HCT116 (cell line): ENCODE data around the gene GEMIN4. TPM values are rescaled to one million over a fixed set of nuclear protein-coding genes. Genes with fewer than 3 reads are reported as not detected.

Experiments used
- ATAC-seq: fragments of 200-7000 bp; cut with Tn5 transposase; 2 replicates; pipeline ENCODE4 v1.9.1; 2020; ENCODE audit warnings: mild to moderate bottlenecking, moderate library complexity
- BruUV-seq: library from RNA; stranded (reverse); fragments of 400-500 nt; replicated peaks from 2 replicates; lab custom pipeline; 2021; lab: Mats Ljungman, UMichigan
- CTCF ChIA-PET: fragments of 300-600 bp; sonication (Branson Sonifier 250); formaldehyde crosslinking; loops from one replicate; lab custom pipeline; 2021; ENCODE audit warnings: antibody characterized with exemption; lab: Charles Lee
- POLR2A ChIA-PET: fragments of 300-600, 350-600 bp; sonication (Branson Sonifier 250); formaldehyde crosslinking; loops from one replicate; lab custom pipeline; 2021; ENCODE audit warnings: antibody characterized with exemption; lab: Charles Lee
- RAD21 ChIA-PET, 2 experiments: fragments of 300-600 bp; sonication (Branson Sonifier 250); formaldehyde crosslinking; loops; one replicate each; lab custom pipeline; 2023; ENCODE audit warnings: low total read pairs in 2 of 2; ENCODE audit not compliant: uncharacterized antibody in 2 of 2, unreplicated experiment in 2 of 2, low non-redundant PET in 1 of 2; lab: Charles Lee
- DNase-seq: peaks from one replicate; pipeline ENCODE4 v3.0.0-alpha.2; 2010; ENCODE audit warnings: low read depth, low spot score
- H2AFZ ChIP-seq: fragments of 200-600 bp; shearing (Covaris generic), sonication (generic); 2 replicates; pipeline ENCODE4 v1.6.1; 2017; ENCODE audit warnings: low read depth, mixed run types, mixed read lengths, antibody characterized with exemption, low read length; ENCODE audit not compliant: poor library complexity, severe bottlenecking
- H3K27ac ChIP-seq: 2 replicates; pipeline ENCODE4 v1.5.1; 2012; ENCODE audit warnings: low read depth, low read length
- H3K27me3 ChIP-seq: fragments of 200-600 bp; sonication (generic); 2 replicates; pipeline ENCODE4 v1.6.1; 2016; ENCODE audit warnings: mixed run types, low read length, mixed read lengths; ENCODE audit not compliant: insufficient read depth
- H3K36me3 ChIP-seq, 2 experiments: fragments of 200-500 bp in 1 of 2; fragments of 200-600 bp in 1 of 2; sonication (Bioruptor generic) in 1 of 2; sonication (generic) in 1 of 2; 2 replicates each; pipeline versions ENCODE4 v1.5.1 to v1.6.1; 2014 to 2016; ENCODE audit warnings: low read length in 2 of 2, inconsistent platforms in 1 of 2, mixed read lengths in 1 of 2, mixed run types in 1 of 2; ENCODE audit not compliant: insufficient read depth in 2 of 2, control insufficient read depth in 1 of 2
- H3K4me1 ChIP-seq, 2 experiments: fragments of 200-600 bp in 1 of 2; sonication (generic) in 1 of 2; 2 replicates each; pipeline versions ENCODE4 v1.5.1 to v1.6.1; 2012 to 2017; ENCODE audit warnings: low read length in 2 of 2, inconsistent platforms in 1 of 2, mild to moderate bottlenecking in 1 of 2, mixed read lengths in 1 of 2, mixed run types in 1 of 2, moderate library complexity in 1 of 2; ENCODE audit not compliant: insufficient read depth in 2 of 2, control insufficient read depth in 1 of 2
- H3K4me2 ChIP-seq: fragments of 200-600 bp; sonication (generic); 2 replicates; pipeline ENCODE4 v1.6.1; 2017; ENCODE audit warnings: mixed run types, low read length, mixed read lengths
- H3K4me3 ChIP-seq, 2 experiments: fragments of 200-600 bp in 1 of 2; sonication (generic) in 1 of 2; replicated peaks in 1 of 2; 2 replicates each; pipeline ENCODE4 v1.5.1; 2011 to 2016; ENCODE audit warnings: low read length in 2 of 2, control low read depth in 1 of 2, low read depth in 1 of 2, mild to moderate bottlenecking in 1 of 2, mixed read lengths in 1 of 2, mixed run types in 1 of 2
- H3K79me2 ChIP-seq: fragments of 200-600 bp; sonication (generic); 2 replicates; pipeline ENCODE4 v1.6.1; 2017; ENCODE audit warnings: mild to moderate bottlenecking, mixed run types, low read length, moderate library complexity, mixed read lengths; ENCODE audit not compliant: insufficient read depth
- H3K9ac ChIP-seq: fragments of 200-600 bp; sonication (generic); 2 replicates; pipeline ENCODE4 v1.6.1; 2016; ENCODE audit warnings: low read length, mixed read lengths
- H3K9me2 ChIP-seq: fragments of 200-600 bp; sonication (generic), shearing (Covaris generic); 2 replicates; pipeline ENCODE4 v1.6.1; 2017; ENCODE audit warnings: mixed run types, mild to moderate bottlenecking, moderate library complexity; ENCODE audit not compliant: insufficient read depth
- H3K9me3 ChIP-seq, 2 experiments: fragments of 200-500 bp in 1 of 2; fragments of 200-600 bp in 1 of 2; sonication (Bioruptor generic) in 1 of 2; sonication (generic) in 1 of 2; 2 replicates each; pipeline ENCODE4 v1.6.1; 2014 to 2017; ENCODE audit warnings: low read length in 2 of 2, mixed read lengths in 2 of 2, inconsistent platforms in 1 of 2, low read depth in 1 of 2, mild to moderate bottlenecking in 1 of 2, mixed run types in 1 of 2, moderate library complexity in 1 of 2; ENCODE audit not compliant: control insufficient read depth in 1 of 2, insufficient read depth in 1 of 2
- H4K20me1 ChIP-seq: fragments of 200-600 bp; sonication (generic), shearing (Covaris generic); 2 replicates; pipeline ENCODE4 v1.6.1; 2017; ENCODE audit warnings: mixed run types, mild to moderate bottlenecking, moderate library complexity; ENCODE audit not compliant: insufficient read depth
- ATF3 ChIP-seq: IDR thresholded peaks from 2 replicates; pipeline ENCODE4 v1.6.1; 2012
- CBX3 ChIP-seq: IDR thresholded peaks from 2 replicates; pipeline ENCODE4 v1.6.1; 2012; ENCODE audit warnings: low read depth
- CTCF ChIP-seq, 3 experiments: fragments of 200-600 bp in 1 of 3; sonication (generic) in 1 of 3; IDR thresholded peaks in 2 of 3; conservative IDR thresholded peaks in 1 of 3; 2 replicates each; pipeline ENCODE4 v1.5.1; 2012 to 2017; ENCODE audit warnings: low read depth in 2 of 3, low read length in 2 of 3, antibody characterized with exemption in 1 of 3, borderline replicate concordance in 1 of 3, control low read depth in 1 of 3, mild to moderate bottlenecking in 1 of 3, mixed read lengths in 1 of 3, mixed run types in 1 of 3, moderate library complexity in 1 of 3; ENCODE audit not compliant: insufficient read depth in 1 of 3
- EGR1 ChIP-seq: IDR thresholded peaks from 2 replicates; pipeline ENCODE4 v1.6.1; 2012; ENCODE audit warnings: low read depth
- ELF1 ChIP-seq: IDR thresholded peaks from 2 replicates; pipeline ENCODE4 v1.6.1; 2012; ENCODE audit warnings: low read depth, borderline replicate concordance
- EZH2 ChIP-seq: fragments of 200-600 bp; sonication (generic); IDR thresholded peaks from 2 replicates; pipeline ENCODE4 v1.6.1; 2017; ENCODE audit warnings: antibody characterized with exemption, mixed run types
- EZH2phosphoT487 ChIP-seq: fragments of 200-600 bp; IDR thresholded peaks from 2 replicates; pipeline ENCODE4 v1.6.1; 2018; ENCODE audit warnings: antibody characterized with exemption, borderline replicate concordance
- FOSL1 ChIP-seq: IDR thresholded peaks from 2 replicates; pipeline ENCODE4 v1.6.1; 2012; ENCODE audit warnings: low read depth
- JUND ChIP-seq: IDR thresholded peaks from 2 replicates; pipeline ENCODE4 v1.6.1; 2012
- MAX ChIP-seq: IDR thresholded peaks from 2 replicates; pipeline ENCODE4 v1.6.1; 2012
- POLR2A ChIP-seq: IDR thresholded peaks from 2 replicates; pipeline ENCODE4 v1.7.0; 2011; ENCODE audit warnings: borderline replicate concordance; ENCODE audit not compliant: insufficient read depth, insufficient read length; ENCODE audit errors: extremely low read depth
- POLR2AphosphoS5 ChIP-seq: IDR thresholded peaks from 2 replicates; pipeline ENCODE4 v1.6.1; 2011; ENCODE audit warnings: mild to moderate bottlenecking, low read depth, low read length, moderate library complexity
- REST ChIP-seq: IDR thresholded peaks from 2 replicates; pipeline ENCODE4 v1.6.1; 2012; ENCODE audit warnings: low read depth
- SRF ChIP-seq: IDR thresholded peaks from 2 replicates; pipeline ENCODE4 v1.6.1; 2012; ENCODE audit warnings: low read depth
- ZFX ChIP-seq: fragments of 450-650 bp; IDR thresholded peaks from 2 replicates; pipeline ENCODE4 v1.6.1; 2017
- intact Hi-C: fragments of 100-400 bp; cut with micrococcal nuclease; formaldehyde crosslinking; loops from 2 replicates; pipeline ENCODE4 v1.10.0; 2022
- total RNA-seq: library from RNA; stranded (reverse); gene quantifications from one replicate; pipeline ENCODE4 v1.2.1, GENCODE V29; 2021; ENCODE audit not compliant: unreplicated experiment

GEMIN4 gene
- total RNA-seq, 1 experiment from 2014 or later = 53.2 TPM

GRCh38 chr17:760371-760770, 8.3 kb upstream of the GEMIN4 start:
- H2AFZ ChIP-seq = no peak overlapping the region
- H4K20me1 ChIP-seq = no peaks in the 10 kb centered on the region
- peaks cover 18 to 25% of the 10 kb centered on the region in 2 experiments; a peak in 3 of 4 replicates for H3K36me3 ChIP-seq
- no peaks in the 10 kb centered on the region for H3K9me3 ChIP-seq
- CTCF ChIA-PET = no interaction called here
- no peak for ATAC-seq
- H3K27me3 ChIP-seq = no peaks in the 10 kb centered on the region
- TF ChIP-seq POLR2AphosphoS5 = no peak
- no peak for TF ChIP-seq FOSL1
- TF ChIP-seq REST = no peak
- no peak for TF ChIP-seq ATF3
- TF ChIP-seq CTCF (IDR thresholded peaks at IDR 0.05 in 2 of 3, conservative IDR thresholded peaks at IDR 0.05 in 1 of 3; ENCODE audit: borderline replicate concordance in 1 of 3, insufficient read depth in 1 of 3, low read depth in 2 of 3, low read length in 2 of 3) = no peak
- no peak for TF ChIP-seq ELF1
- TF ChIP-seq POLR2A = no peak
- TF ChIP-seq MAX = no peak
- TF ChIP-seq EGR1 = no peak
- TF ChIP-seq ZFX = no peak
- no peak for TF ChIP-seq EZH2phosphoT487
- TF ChIP-seq CBX3 = no peak
- TF ChIP-seq SRF = no peak
- TF ChIP-seq JUND = no peak
- no peak for TF ChIP-seq EZH2
- TF ChIP-seq, all 23 proteins: peak for 0
- Histone ChIP-seq H3K4me2 (no peak overlapping the region), H3K9ac (no peak overlapping the region), H3K4me3 (no peak overlapping the region), H3K4me1 (no peaks in the 10 kb centered on the region), H3K9me2 (no peaks in the 10 kb centered on the region), H3K79me2 (no peaks in the 10 kb centered on the region), H3K27ac (no peak overlapping the region)
- POLR2A ChIA-PET = no interaction called here
- RAD21 ChIA-PET = no interaction called here
- no peak for DNase-seq
- no TSS peak for BruUV-seq
- intact Hi-C loops = no loop called here
